ENCODE results near the gene TRAF3IP1. TPM values are rescaled to one million over a fixed set of nuclear protein-coding genes. Genes with fewer than 3 reads are reported as not detected.
A peak's percentile ranks its signal among the peaks of the same experiment; 100 is the strongest.

TRAF3IP1 gene
- total RNA-seq, 4 donors from 2014 or later: 11.6 to 17.4 (median 15.7) TPM

DNA sequence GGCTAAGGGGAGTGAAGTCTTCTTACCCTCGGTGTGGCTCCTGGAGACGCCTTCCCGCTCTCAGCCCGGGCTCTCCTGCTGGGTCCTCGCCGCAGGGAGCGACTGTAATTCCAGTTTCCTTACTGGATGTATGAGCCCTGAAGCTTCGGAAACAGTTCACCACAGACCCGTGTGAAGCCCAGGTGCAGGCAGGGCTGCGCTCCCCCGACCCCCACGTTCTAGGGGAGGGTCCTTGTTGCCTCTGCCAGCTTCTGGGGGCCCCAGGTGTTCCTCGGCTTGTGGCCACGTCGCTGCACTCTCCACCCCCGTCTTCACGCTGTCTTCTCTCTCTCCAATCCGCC, 101.3 kb downstream of the TRAF3IP1 start:
- Histone ChIP-seq H3K27ac (peak overlapping the region in 2 of 4 donors; percentile 78 to 83), H3K4me1 (peaks cover 0 to 50% (median 26%) of the 10 kb centered on the region in 4 donors), H3K27me3 (no peaks in the 10 kb centered on the region), H3K9me3 (no peaks in the 10 kb centered on the region), H3K36me3 (no peaks in the 10 kb centered on the region), H3K4me3 (no peak overlapping the region)
- DNase-seq (ENCODE audit: low spot score in 2 of 2): no peak
- 49 to 58% methylated on average over 18 of the region's 18 CpGs for WGBS, 2 donors
- TF ChIP-seq, protein P1, sequence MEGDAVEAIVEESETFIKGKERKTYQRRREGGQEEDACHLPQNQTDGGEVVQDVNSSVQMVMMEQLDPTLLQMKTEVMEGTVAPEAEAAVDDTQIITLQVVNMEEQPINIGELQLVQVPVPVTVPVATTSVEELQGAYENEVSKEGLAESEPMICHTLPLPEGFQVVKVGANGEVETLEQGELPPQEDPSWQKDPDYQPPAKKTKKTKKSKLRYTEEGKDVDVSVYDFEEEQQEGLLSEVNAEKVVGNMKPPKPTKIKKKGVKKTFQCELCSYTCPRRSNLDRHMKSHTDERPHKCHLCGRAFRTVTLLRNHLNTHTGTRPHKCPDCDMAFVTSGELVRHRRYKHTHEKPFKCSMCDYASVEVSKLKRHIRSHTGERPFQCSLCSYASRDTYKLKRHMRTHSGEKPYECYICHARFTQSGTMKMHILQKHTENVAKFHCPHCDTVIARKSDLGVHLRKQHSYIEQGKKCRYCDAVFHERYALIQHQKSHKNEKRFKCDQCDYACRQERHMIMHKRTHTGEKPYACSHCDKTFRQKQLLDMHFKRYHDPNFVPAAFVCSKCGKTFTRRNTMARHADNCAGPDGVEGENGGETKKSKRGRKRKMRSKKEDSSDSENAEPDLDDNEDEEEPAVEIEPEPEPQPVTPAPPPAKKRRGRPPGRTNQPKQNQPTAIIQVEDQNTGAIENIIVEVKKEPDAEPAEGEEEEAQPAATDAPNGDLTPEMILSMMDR (IDR thresholded peaks at IDR 0.05): no peak
- TF ChIP-seq POLR2A (IDR thresholded peaks at IDR 0.05): no peak
- TF ChIP-seq EP300 (IDR thresholded peaks at IDR 0.05): no peak

DNA sequence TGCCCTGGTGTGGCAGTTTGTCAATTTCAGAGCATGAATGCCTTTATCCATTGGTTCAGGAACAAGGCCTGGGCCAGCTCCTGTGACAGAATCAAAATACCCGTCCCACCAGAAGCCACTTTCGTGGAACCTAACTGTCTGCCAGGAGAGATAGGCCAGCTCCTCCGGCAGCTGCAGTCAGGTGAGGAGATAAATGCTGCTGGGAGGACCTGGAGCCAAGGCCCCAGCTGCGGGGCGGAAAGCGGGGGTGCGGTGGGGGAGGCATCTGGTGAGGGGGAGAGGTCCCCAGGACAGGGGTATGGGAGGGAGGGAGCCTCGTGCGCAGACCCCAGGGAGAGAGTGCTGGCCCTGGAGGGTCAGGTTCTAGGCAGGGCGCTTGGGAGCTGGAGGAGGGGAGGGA, 102.0 kb downstream of the TRAF3IP1 start:
- no peak overlapping the region for H3K27ac ChIP-seq
- no peak overlapping the region for H3K4me3 ChIP-seq
- no peaks in the 10 kb centered on the region for H3K36me3 ChIP-seq
- no peaks in the 10 kb centered on the region for H3K9me3 ChIP-seq
- DNase-seq (ENCODE audit: low spot score in 2 of 2): no peak
- peaks cover 0 to 50% (median 26%) of the 10 kb centered on the region in 4 donors for H3K4me1 ChIP-seq
- TF ChIP-seq POLR2A (IDR thresholded peaks at IDR 0.05): no peak
- TF ChIP-seq, protein P1 (IDR thresholded peaks at IDR 0.05): no peak
- no peak for TF ChIP-seq EP300 (IDR thresholded peaks at IDR 0.05)
- no peaks in the 10 kb centered on the region for H3K27me3 ChIP-seq
- WGBS, 2 donors: 90 to 91% methylated on average over 10 of the region's 10 CpGs

DNA sequence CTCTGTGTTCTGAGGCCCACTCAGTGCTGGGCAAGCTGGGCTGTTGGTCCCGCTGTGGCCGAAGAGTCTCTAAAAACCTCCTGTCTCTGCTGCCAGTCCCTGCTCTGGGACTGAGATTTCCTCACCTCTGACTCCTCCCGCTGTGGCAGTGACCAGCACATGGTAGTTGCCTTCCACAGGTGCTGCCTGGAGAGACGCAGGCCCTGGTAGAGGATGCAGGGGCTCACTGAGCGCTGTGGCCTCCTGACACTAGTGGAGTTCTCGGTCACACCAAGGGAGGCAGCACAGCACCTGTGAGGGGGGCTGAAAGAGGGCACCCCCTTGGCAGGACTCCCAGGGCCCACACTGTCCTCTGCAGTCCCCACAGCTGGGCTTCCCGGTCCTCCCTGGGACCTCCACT, 102.6 kb downstream of the TRAF3IP1 start:
- Histone ChIP-seq H3K4me3 (no peak overlapping the region), H3K36me3 (no peaks in the 10 kb centered on the region), H3K9me3 (no peaks in the 10 kb centered on the region), H3K27me3 (no peaks in the 10 kb centered on the region), H3K4me1 (peaks cover 0 to 54% (median 30%) of the 10 kb centered on the region in 4 donors), H3K27ac (no peak overlapping the region)
- 91 to 100% methylated on average over 6 to 7 of the region's 7 CpGs for WGBS, 2 donors
- TF ChIP-seq EP300 (IDR thresholded peaks at IDR 0.05) (no peak), POLR2A (IDR thresholded peaks at IDR 0.05) (no peak)
- TF ChIP-seq, protein P1 (IDR thresholded peaks at IDR 0.05): no peak
- DNase-seq (ENCODE audit: low spot score in 2 of 2): no peak

DNA sequence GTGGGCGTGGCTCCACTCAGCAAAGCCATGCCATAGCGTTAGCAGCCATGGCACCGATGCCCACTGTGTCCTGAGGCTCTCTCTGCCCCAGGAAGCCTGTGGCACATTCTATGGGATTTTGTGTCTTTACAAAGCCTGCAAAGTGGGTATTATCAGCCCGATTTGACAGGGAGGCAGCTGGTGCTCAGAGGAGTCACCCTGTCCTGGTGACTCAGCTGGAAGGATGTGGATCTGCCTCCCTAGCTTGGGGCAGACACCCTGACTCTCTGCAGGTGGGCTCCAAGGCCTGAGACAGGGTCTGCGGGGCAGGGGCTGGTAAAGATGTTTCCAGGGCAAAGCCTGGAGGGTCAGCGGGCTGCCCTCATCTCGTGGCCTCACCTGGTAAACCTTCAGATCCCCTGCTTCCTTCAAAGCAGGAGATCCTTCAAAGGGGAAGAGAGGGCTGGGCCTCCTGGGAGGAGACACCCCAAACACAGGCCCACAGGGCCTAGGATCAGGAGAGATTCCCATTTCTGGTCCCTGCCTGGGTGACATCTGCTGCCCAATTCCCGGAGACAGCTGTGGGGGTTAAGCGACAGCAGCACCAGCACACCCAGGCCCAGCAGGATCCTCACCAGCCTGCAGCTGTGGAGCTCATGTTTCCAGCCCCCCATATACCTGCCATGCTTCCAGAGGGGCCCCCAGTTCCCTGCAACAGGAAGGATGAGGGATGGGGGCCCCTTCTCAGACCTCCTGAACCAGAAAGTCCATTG, 103.4 kb downstream of the TRAF3IP1 start:
- Histone ChIP-seq H3K36me3 (no peaks in the 10 kb centered on the region), H3K27me3 (no peaks in the 10 kb centered on the region), H3K4me1 (peaks cover 0 to 62% (median 38%) of the 10 kb centered on the region in 4 donors), H3K27ac (peak overlapping the region in 1 of 4 donors; percentile 40), H3K9me3 (no peaks in the 10 kb centered on the region), H3K4me3 (no peak overlapping the region)
- no peak for DNase-seq (ENCODE audit: low spot score in 2 of 2)
- 87 to 92% methylated on average over 7 of the region's 9 CpGs for WGBS, 2 donors
- no peak for TF ChIP-seq POLR2A (IDR thresholded peaks at IDR 0.05)
- no peak for TF ChIP-seq EP300 (IDR thresholded peaks at IDR 0.05)
- TF ChIP-seq, protein P1 (IDR thresholded peaks at IDR 0.05): no peak

DNA sequence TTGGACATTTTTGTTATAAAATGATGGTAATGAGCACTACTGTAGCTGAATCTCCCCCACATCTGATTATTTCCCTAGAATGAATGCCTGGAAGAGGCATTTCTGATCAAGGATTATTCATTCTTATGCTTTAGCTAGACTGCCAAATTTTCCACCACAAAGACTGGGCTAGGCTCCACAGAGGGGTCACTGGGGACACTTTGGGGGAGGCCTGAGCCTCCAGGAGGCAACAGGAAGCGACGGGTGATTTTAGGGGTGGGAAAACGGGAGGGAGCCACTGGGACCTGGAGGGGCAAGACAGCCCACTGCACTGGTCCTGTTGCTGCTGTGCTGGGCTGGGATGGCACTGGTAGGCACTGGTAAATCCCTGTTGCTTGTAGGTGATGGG, 104.0 kb downstream of the TRAF3IP1 start:
- TF ChIP-seq, protein P1 (IDR thresholded peaks at IDR 0.05): no peak
- TF ChIP-seq EP300 (IDR thresholded peaks at IDR 0.05): no peak
- TF ChIP-seq POLR2A (IDR thresholded peaks at IDR 0.05): no peak
- DNase-seq (ENCODE audit: low spot score in 2 of 2): no peak
- Histone ChIP-seq H3K27me3 (no peaks in the 10 kb centered on the region), H3K27ac (peak overlapping the region in 1 of 4 donors; percentile 40), H3K4me3 (no peak overlapping the region), H3K9me3 (no peaks in the 10 kb centered on the region), H3K4me1 (peaks cover 0 to 63% (median 40%) of the 10 kb centered on the region in 4 donors), H3K36me3 (no peaks in the 10 kb centered on the region)
- 41 to 55% methylated on average over 3 of the region's 3 CpGs for WGBS, 2 donors
